Activated naive CD8-positive, alpha-beta T cell (primary cell): Measurements from ENCODE around the gene ZNF236.
A peak's percentile ranks its signal among the peaks of the same experiment; 100 is the strongest.

ENCODE experiments used
- H3K27ac Mint-ChIP-seq: one replicate; pipeline ENCODE4 v1.8.0; 2021; ENCODE audit warnings: mixed read lengths
- H3K27me3 Mint-ChIP-seq: one replicate; pipeline ENCODE4 v1.8.0; 2021; ENCODE audit warnings: mixed read lengths
- H3K36me3 Mint-ChIP-seq: one replicate; pipeline ENCODE4 v1.8.0; 2021; ENCODE audit warnings: mixed read lengths
- H3K4me1 Mint-ChIP-seq: one replicate; pipeline ENCODE4 v1.8.0; 2021; ENCODE audit warnings: low read depth, mixed read lengths
- H3K4me3 Mint-ChIP-seq: one replicate; pipeline ENCODE4 v1.8.0; 2021; ENCODE audit warnings: mild to moderate bottlenecking, mixed read lengths
- H3K9me3 Mint-ChIP-seq: one replicate; pipeline ENCODE4 v1.8.0; 2021; ENCODE audit warnings: low read depth, mixed read lengths

ZNF236 gene

GRCh38 chr18:76993085-76993382 is 170.7 kb downstream of the ZNF236 start:
- Mint-ChIP-seq H3K4me1 (no peaks in the 10 kb centered on the region), H3K36me3 (no peaks in the 10 kb centered on the region), H3K27me3 (peaks cover 2% of the 10 kb centered on the region), H3K4me3 (no peak overlapping the region), H3K27ac (no peak overlapping the region), H3K9me3 (no peaks in the 10 kb centered on the region)

GRCh38 chr18:76993573-76993972 is 171.2 kb downstream of the ZNF236 start:
- no peak overlapping the region for H3K27ac Mint-ChIP-seq
- H3K36me3 Mint-ChIP-seq = no peaks in the 10 kb centered on the region
- H3K27me3 Mint-ChIP-seq = peaks cover 2% of the 10 kb centered on the region
- no peak overlapping the region for H3K4me3 Mint-ChIP-seq
- H3K4me1 Mint-ChIP-seq = no peaks in the 10 kb centered on the region
- H3K9me3 Mint-ChIP-seq = no peaks in the 10 kb centered on the region

GRCh38 chr18:76994086-76994654 is 171.8 kb downstream of the ZNF236 start:
- Mint-ChIP-seq H3K27me3 (peaks cover 2% of the 10 kb centered on the region), H3K27ac (no peak overlapping the region), H3K4me3 (no peak overlapping the region), H3K9me3 (no peaks in the 10 kb centered on the region), H3K36me3 (no peaks in the 10 kb centered on the region), H3K4me1 (no peaks in the 10 kb centered on the region)

- Mint-ChIP-seq H3K27ac (no peak overlapping the region), H3K36me3 (no peaks in the 10 kb centered on the region), H3K9me3 (no peaks in the 10 kb centered on the region), H3K4me1 (peaks cover 3% of the 10 kb centered on the region), H3K4me3 (no peak overlapping the region), H3K27me3 (peaks cover 2% of the 10 kb centered on the region)
Observed at GRCh38 chr18:76995896-76996295, 173.5 kb downstream of the ZNF236 start.

GRCh38 chr18:76996429-76996828 is 174.1 kb downstream of the ZNF236 start:
- H3K27me3 Mint-ChIP-seq = peaks cover 2% of the 10 kb centered on the region
- no peaks in the 10 kb centered on the region for H3K9me3 Mint-ChIP-seq
- peaks cover 3% of the 10 kb centered on the region for H3K4me1 Mint-ChIP-seq
- H3K36me3 Mint-ChIP-seq = no peaks in the 10 kb centered on the region
- no peak overlapping the region for H3K4me3 Mint-ChIP-seq
- H3K27ac Mint-ChIP-seq = no peak overlapping the region

- H3K27ac Mint-ChIP-seq = no peak overlapping the region
- H3K9me3 Mint-ChIP-seq = no peaks in the 10 kb centered on the region
- H3K27me3 Mint-ChIP-seq = peaks cover 2% of the 10 kb centered on the region
- H3K36me3 Mint-ChIP-seq = no peaks in the 10 kb centered on the region
- H3K4me1 Mint-ChIP-seq = peaks cover 3% of the 10 kb centered on the region
- no peak overlapping the region for H3K4me3 Mint-ChIP-seq
Observed at GRCh38 chr18:76997951-76998808, 175.8 kb downstream of the ZNF236 start.

- Mint-ChIP-seq H3K4me1 (peaks cover 5% of the 10 kb centered on the region), H3K27ac (no peak overlapping the region), H3K27me3 (no peaks in the 10 kb centered on the region), H3K4me3 (no peak overlapping the region), H3K9me3 (no peaks in the 10 kb centered on the region), H3K36me3 (no peaks in the 10 kb centered on the region)
Observed at GRCh38 chr18:76999077-76999476, 176.7 kb downstream of the ZNF236 start.

GRCh38 chr18:77000527-77000926 is 178.2 kb downstream of the ZNF236 start:
- no peak overlapping the region for H3K4me3 Mint-ChIP-seq

GRCh38 chr18:77001041-77001440 is 178.7 kb downstream of the ZNF236 start:
- no peaks in the 10 kb centered on the region for H3K27me3 Mint-ChIP-seq
- H3K4me3 Mint-ChIP-seq = no peak overlapping the region
- no peak overlapping the region for H3K27ac Mint-ChIP-seq
- no peaks in the 10 kb centered on the region for H3K36me3 Mint-ChIP-seq
- H3K4me1 Mint-ChIP-seq = peaks cover 21% of the 10 kb centered on the region
- no peaks in the 10 kb centered on the region for H3K9me3 Mint-ChIP-seq

More at GRCh38 chr18:77000527-77000926, 178.2 kb downstream of the ZNF236 start:
- Mint-ChIP-seq H3K36me3 (no peaks in the 10 kb centered on the region), H3K27me3 (no peaks in the 10 kb centered on the region), H3K4me1 (peaks cover 16% of the 10 kb centered on the region), H3K9me3 (no peaks in the 10 kb centered on the region), H3K27ac (no peak overlapping the region)

GRCh38 chr18:77001979-77002378 is 179.6 kb downstream of the ZNF236 start:
- peaks cover 24% of the 10 kb centered on the region for H3K4me1 Mint-ChIP-seq
- no peak overlapping the region for H3K27ac Mint-ChIP-seq
- H3K4me3 Mint-ChIP-seq = no peak overlapping the region

GRCh38 chr18:77002496-77002895 is 180.1 kb downstream of the ZNF236 start:
- H3K4me3 Mint-ChIP-seq = no peak overlapping the region
- no peaks in the 10 kb centered on the region for H3K27me3 Mint-ChIP-seq
- H3K4me1 Mint-ChIP-seq = peaks cover 26% of the 10 kb centered on the region
- H3K36me3 Mint-ChIP-seq = no peaks in the 10 kb centered on the region
- H3K27ac Mint-ChIP-seq = no peak overlapping the region
- H3K9me3 Mint-ChIP-seq = no peaks in the 10 kb centered on the region

More at GRCh38 chr18:77001979-77002378, 179.6 kb downstream of the ZNF236 start:
- Mint-ChIP-seq H3K9me3 (no peaks in the 10 kb centered on the region), H3K27me3 (no peaks in the 10 kb centered on the region), H3K36me3 (no peaks in the 10 kb centered on the region)

- Mint-ChIP-seq H3K27me3 (no peaks in the 10 kb centered on the region), H3K4me1 (peaks cover 27% of the 10 kb centered on the region), H3K9me3 (no peaks in the 10 kb centered on the region), H3K4me3 (no peak overlapping the region), H3K36me3 (no peaks in the 10 kb centered on the region), H3K27ac (no peak overlapping the region)
Observed at GRCh38 chr18:77003316-77003715, 181.0 kb downstream of the ZNF236 start.

- Mint-ChIP-seq H3K4me3 (peak overlapping the region; percentile 46), H3K27me3 (no peaks in the 10 kb centered on the region)
Observed at GRCh38 chr18:77004555-77005380, 182.4 kb downstream of the ZNF236 start.

GRCh38 chr18:77005651-77006195 is 183.4 kb downstream of the ZNF236 start:
- no peaks in the 10 kb centered on the region for H3K36me3 Mint-ChIP-seq
- H3K27ac Mint-ChIP-seq = no peak overlapping the region
- H3K27me3 Mint-ChIP-seq = no peaks in the 10 kb centered on the region
- H3K9me3 Mint-ChIP-seq = no peaks in the 10 kb centered on the region
- H3K4me1 Mint-ChIP-seq = peaks cover 24% of the 10 kb centered on the region
- H3K4me3 Mint-ChIP-seq = no peak overlapping the region

More at GRCh38 chr18:77004555-77005380, 182.4 kb downstream of the ZNF236 start:
- Mint-ChIP-seq H3K9me3 (no peaks in the 10 kb centered on the region), H3K27ac (no peak overlapping the region), H3K4me1 (peaks cover 27% of the 10 kb centered on the region), H3K36me3 (no peaks in the 10 kb centered on the region)
